ENCODE measurements around the gene SLCO2A1. TPM values are rescaled to one million over a fixed set of nuclear protein-coding genes. Genes with fewer than 3 reads are reported as not detected.

The SLCO2A1 gene
- total and polyA plus RNA-seq, 2 donors from 2014 or later = 27.2 to 169 TPM

GRCh38 chr3:134017490-134017889 is 12.2 kb downstream of the SLCO2A1 start:
- Histone ChIP-seq H3K9ac (ENCODE audit: low read length in 3 of 3) (no peak overlapping the region), H3K36me3 (ENCODE audit: control insufficient read depth in 2 of 3, insufficient read depth in 3 of 3, low read length in 3 of 3) (no peaks in the 10 kb centered on the region), H3K9me3 (ENCODE audit: control insufficient read depth in 2 of 3, insufficient read depth in 1 of 3, low read length in 3 of 3) (no peaks in the 10 kb centered on the region), H3K27ac (ENCODE audit: low read depth in 2 of 2, low read length in 2 of 2) (no peak overlapping the region), H3K27me3 (ENCODE audit: control insufficient read depth, insufficient read depth, low read length) (no peaks in the 10 kb centered on the region), H3K4me1 (ENCODE audit: control insufficient read depth in 2 of 3, insufficient read depth in 2 of 3, low read depth in 1 of 3, low read length in 3 of 3) (no peaks in the 10 kb centered on the region), H3K4me3 (ENCODE audit: low read length in 3 of 3) (no peak overlapping the region)
- intact Hi-C loops (cut with DNase I) = no loop called here
- FAIRE-seq (no peak), DNase-seq (no peak)
- no peak for TF ChIP-seq CTCF (IDR thresholded peaks at IDR 0.05; ENCODE audit: borderline replicate concordance, extremely low read depth, insufficient read depth)

GRCh38 chr3:134014270-134014669 is 15.5 kb downstream of the SLCO2A1 start:
- no peak for FAIRE-seq
- no peak for TF ChIP-seq CTCF (IDR thresholded peaks at IDR 0.05; ENCODE audit: borderline replicate concordance, extremely low read depth, insufficient read depth)
- H3K27ac ChIP-seq (ENCODE audit: low read depth in 2 of 2, low read length in 2 of 2) = no peak overlapping the region
- no peaks in the 10 kb centered on the region for H3K36me3 ChIP-seq (ENCODE audit: control insufficient read depth in 2 of 3, insufficient read depth in 3 of 3, low read length in 3 of 3)
- no peak for DNase-seq
- intact Hi-C loops (cut with DNase I) = no loop called here
- H3K4me3 ChIP-seq (ENCODE audit: low read length in 3 of 3) = no peak overlapping the region
- H3K9ac ChIP-seq (ENCODE audit: low read length in 3 of 3) = no peak overlapping the region
- H3K9me3 ChIP-seq (ENCODE audit: control insufficient read depth in 2 of 3, insufficient read depth in 1 of 3, low read length in 3 of 3) = no peaks in the 10 kb centered on the region
- no peaks in the 10 kb centered on the region for H3K27me3 ChIP-seq (ENCODE audit: control insufficient read depth, insufficient read depth, low read length)
- no peaks in the 10 kb centered on the region for H3K4me1 ChIP-seq (ENCODE audit: control insufficient read depth in 2 of 3, insufficient read depth in 2 of 3, low read depth in 1 of 3, low read length in 3 of 3)

GRCh38 chr3:134013280-134013679 is 16.4 kb downstream of the SLCO2A1 start:
- DNase-seq (no peak), FAIRE-seq (no peak)
- H3K27me3 ChIP-seq (ENCODE audit: control insufficient read depth, insufficient read depth, low read length) = no peaks in the 10 kb centered on the region
- no peak overlapping the region for H3K27ac ChIP-seq (ENCODE audit: low read depth in 2 of 2, low read length in 2 of 2)
- H3K36me3 ChIP-seq (ENCODE audit: control insufficient read depth in 2 of 3, insufficient read depth in 3 of 3, low read length in 3 of 3) = no peaks in the 10 kb centered on the region
- H3K9me3 ChIP-seq (ENCODE audit: control insufficient read depth in 2 of 3, insufficient read depth in 1 of 3, low read length in 3 of 3) = no peaks in the 10 kb centered on the region
- H3K4me1 ChIP-seq (ENCODE audit: control insufficient read depth in 2 of 3, insufficient read depth in 2 of 3, low read depth in 1 of 3, low read length in 3 of 3) = no peaks in the 10 kb centered on the region
- intact Hi-C loops (cut with DNase I) = no loop called here
- H3K9ac ChIP-seq (ENCODE audit: low read length in 3 of 3) = no peak overlapping the region
- no peak for TF ChIP-seq CTCF (IDR thresholded peaks at IDR 0.05; ENCODE audit: borderline replicate concordance, extremely low read depth, insufficient read depth)
- H3K4me3 ChIP-seq (ENCODE audit: low read length in 3 of 3) = no peak overlapping the region

GRCh38 chr3:134009345-134010000 is 20.3 kb downstream of the SLCO2A1 start:
- H3K4me3 ChIP-seq (ENCODE audit: low read length in 3 of 3) = no peak overlapping the region
- H3K36me3 ChIP-seq (ENCODE audit: control insufficient read depth in 2 of 3, insufficient read depth in 3 of 3, low read length in 3 of 3) = no peaks in the 10 kb centered on the region
- no peak for TF ChIP-seq CTCF (IDR thresholded peaks at IDR 0.05; ENCODE audit: borderline replicate concordance, extremely low read depth, insufficient read depth)
- FAIRE-seq (no peak), DNase-seq (no peak)
- intact Hi-C loops (cut with DNase I) = no loop called here
- H3K9me3 ChIP-seq (ENCODE audit: control insufficient read depth in 2 of 3, insufficient read depth in 1 of 3, low read length in 3 of 3) = no peaks in the 10 kb centered on the region
- H3K9ac ChIP-seq (ENCODE audit: low read length in 3 of 3) = no peak overlapping the region
- no peaks in the 10 kb centered on the region for H3K27me3 ChIP-seq (ENCODE audit: control insufficient read depth, insufficient read depth, low read length)
- H3K4me1 ChIP-seq (ENCODE audit: control insufficient read depth in 2 of 3, insufficient read depth in 2 of 3, low read depth in 1 of 3, low read length in 3 of 3) = no peaks in the 10 kb centered on the region
- no peak overlapping the region for H3K27ac ChIP-seq (ENCODE audit: low read depth in 2 of 2, low read length in 2 of 2)
